SK-N-SH (cell line): Measurements from ENCODE around the gene TENT5A.

ENCODE experiments used
- CTCF ChIP-seq: fragments of 200-600 bp; sonication (generic); IDR thresholded peaks from 2 replicates; pipeline ENCODE4 v1.6.1; 2017; ENCODE audit warnings: antibody characterized with exemption, mild to moderate bottlenecking, moderate library complexity
- TCF12 ChIP-seq: IDR thresholded peaks from 2 replicates; pipeline ENCODE4 v1.4.0; 2012
- USF1 ChIP-seq: IDR thresholded peaks from 2 replicates; pipeline ENCODE4 v1.4.0; 2012; ENCODE audit warnings: low read depth, borderline replicate concordance

- no peak for TF ChIP-seq USF1
- no peak for TF ChIP-seq CTCF
- TF ChIP-seq TCF12, result no peak
Measured at GRCh38 chr6:81736428-81736827, 16.1 kb downstream of the TENT5A start.
